Globus pallidus (tissue), 1 donor: ENCODE measurements around the gene LRRK1.

ENCODE experiments used
- DNase-seq: peaks from one replicate; pipeline ENCODE4 v3.0.0-alpha.2; 2015; ENCODE audit warnings: low spot score

LRRK1 gene

DNA sequence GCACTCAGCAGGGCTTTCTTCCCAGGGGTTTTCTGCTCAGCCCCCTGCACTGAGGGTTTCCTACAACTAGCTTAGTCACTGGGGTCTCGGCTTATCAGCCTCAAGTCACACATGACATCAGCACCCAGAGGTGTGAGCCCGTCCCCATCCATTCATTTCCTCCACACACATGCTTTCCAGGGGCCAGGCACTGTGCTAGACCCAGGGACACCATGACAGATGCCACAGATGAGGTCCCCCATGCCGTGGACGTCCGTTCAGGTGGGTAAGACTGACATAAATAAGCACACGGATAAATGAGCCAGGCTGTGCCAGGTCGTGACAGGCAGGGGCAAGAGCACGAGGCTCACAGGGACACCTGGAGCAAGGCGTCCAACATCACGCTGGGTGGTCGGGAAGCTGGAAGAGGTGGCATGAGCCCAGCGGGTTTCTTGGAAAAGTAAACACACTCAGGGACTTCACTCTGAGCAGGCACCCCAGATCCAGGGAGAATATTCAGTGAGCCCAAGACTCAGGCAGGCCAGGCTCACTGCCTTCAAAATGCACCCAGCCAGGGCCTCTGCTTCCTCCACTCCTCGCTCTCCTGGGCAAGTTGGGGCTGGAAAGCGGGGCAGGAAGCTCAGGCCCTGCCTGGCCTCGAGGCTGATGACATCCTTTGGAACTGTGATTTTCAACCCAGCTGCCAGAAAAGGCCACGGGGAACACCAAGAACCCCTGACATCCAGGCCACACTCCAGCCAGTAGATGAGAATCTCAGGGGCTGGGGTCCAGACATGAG lies 193.4 kb downstream of the LRRK1 start:
- DNase-seq = no peak

GRCh38 chr15:101113114-101114005 lies 194.2 kb downstream of the LRRK1 start:
- DNase-seq = no peak

- no peak for DNase-seq
Measured at GRCh38 chr15:101114166-101114565, 195.0 kb downstream of the LRRK1 start.

DNA sequence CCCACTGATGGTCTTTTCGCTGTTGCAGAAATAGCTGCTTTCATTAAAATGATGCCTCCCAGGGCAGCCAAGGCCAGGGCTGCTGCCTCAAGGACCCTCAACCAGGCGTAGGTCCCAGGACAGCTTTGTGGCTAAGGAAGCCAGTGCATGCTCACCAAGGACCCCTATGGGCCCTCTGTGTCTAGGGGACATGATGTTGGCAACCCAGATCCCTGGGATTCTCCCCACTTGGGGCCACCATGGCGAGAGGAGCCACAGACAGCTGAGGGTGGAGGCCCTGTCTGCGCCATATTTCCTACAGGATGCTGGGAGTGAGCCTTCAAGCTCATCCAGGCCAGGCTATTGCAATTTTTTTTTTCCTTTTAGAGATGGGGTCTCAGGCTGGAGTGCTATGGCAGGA lies 195.5 kb downstream of the LRRK1 start:
- no peak for DNase-seq

GRCh38 chr15:101115393-101115785 lies 196.2 kb downstream of the LRRK1 start:
- DNase-seq = peak; percentile 20

DNA sequence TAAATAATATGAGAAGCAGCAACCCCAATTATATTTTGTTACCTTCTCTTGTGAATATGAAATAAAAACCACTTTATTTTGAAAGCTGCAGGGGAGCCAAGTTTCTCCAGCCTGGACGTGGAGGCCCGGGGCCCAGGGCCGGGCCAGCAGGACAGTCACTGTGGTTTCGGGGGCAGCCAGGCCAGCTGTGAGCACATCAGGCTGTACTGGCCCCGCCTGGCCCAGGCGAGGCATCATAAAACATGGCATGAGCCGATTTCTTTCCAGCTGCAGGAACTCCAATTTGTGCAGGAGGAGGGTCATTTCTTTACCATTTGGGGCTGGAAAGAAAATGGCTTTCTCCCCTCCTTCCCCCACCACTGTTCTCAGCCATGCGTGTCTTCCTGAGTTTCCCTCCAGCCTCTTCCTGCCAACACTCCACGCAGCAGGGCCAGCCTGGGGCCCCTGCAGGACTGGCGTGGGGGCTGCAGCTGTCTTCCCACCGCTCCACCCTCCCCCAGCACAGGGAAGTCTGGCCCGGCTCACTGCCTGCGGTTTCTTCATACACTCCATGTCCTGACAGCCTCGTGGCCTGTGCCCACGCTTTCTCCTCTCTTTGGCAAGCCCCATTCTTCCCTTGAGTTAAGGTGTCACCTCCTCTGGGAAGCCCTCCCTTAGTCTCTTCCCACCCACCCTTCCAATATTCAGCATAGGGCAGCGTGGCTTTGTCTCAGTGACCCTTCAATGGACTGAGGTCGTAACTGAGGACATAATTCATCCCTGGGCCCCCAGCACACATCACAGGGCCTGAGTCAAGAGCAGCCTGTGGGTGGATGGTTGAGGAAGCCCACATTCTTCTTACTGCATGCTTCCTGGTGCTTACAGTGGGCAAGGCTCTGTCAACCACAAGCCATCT lies 196.9 kb downstream of the LRRK1 start:
- peak; percentile 36 for DNase-seq

GRCh38 chr15:101116681-101116976 lies 197.5 kb downstream of the LRRK1 start:
- DNase-seq = no peak

- no peak for DNase-seq
Measured at GRCh38 chr15:101118116-101118515, 199.0 kb downstream of the LRRK1 start.

- DNase-seq = no peak
Measured at GRCh38 chr15:101118615-101119014, 199.5 kb downstream of the LRRK1 start.

DNA sequence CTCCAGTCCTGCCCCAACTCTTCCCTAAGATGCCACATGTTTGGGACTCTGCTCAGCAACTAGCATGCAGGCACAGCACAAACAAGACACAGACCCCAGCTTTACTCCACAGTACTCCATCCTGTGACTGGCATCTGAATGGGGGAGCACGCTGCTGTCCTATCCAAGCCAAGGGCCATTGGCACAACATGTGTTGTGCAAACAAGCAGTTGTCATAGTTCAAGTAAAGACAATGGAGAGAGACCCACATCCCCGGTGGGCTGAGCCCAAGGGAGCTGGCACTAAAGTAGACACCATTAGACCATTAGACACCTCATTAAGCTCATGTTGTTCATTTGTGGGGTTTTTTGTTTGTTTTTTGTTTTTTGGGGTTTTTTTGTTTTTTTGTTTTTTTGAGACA lies 200.0 kb downstream of the LRRK1 start:
- no peak for DNase-seq
